ENCODE results near the gene SLC5A2. TPM values are rescaled to one million over a fixed set of nuclear protein-coding genes. Genes with fewer than 3 reads are reported as not detected.

Gene SLC5A2
- total and polyA plus RNA-seq, 2 of the 13 experiments (the other 11 are each of a cell fraction or from before 2014, with no cell fraction given), result 0.24 to 0.97 TPM

- peak; percentile 1; the same call in 1 of the 2 replicates for TF ChIP-seq DMTF1 (CRISPR knock-in tag; IDR thresholded peaks at IDR 0.05)
- TF ChIP-seq LRRFIP1 (CRISPR knock-in tag; conservative IDR thresholded peaks at IDR 0.05), result no peak
- no peak for TF ChIP-seq KAT7 (CRISPR knock-in tag; IDR thresholded peaks at IDR 0.05; ENCODE audit: borderline replicate concordance)
- TF ChIP-seq ERF (CRISPR knock-in tag; IDR thresholded peaks at IDR 0.05), result no peak
- no peak for TF ChIP-seq ZNF225 (CRISPR knock-in tag; IDR thresholded peaks at IDR 0.05)
- TF ChIP-seq IRF2 (CRISPR knock-in tag; IDR thresholded peaks at IDR 0.05), result no peak
- no peak for TF ChIP-seq ZNF646 (CRISPR knock-in tag; IDR thresholded peaks at IDR 0.05)
- no peak for TF ChIP-seq RFXAP (CRISPR knock-in tag; IDR thresholded peaks at IDR 0.05; ENCODE audit: borderline replicate concordance)
- TF ChIP-seq ZNF101 (CRISPR knock-in tag; IDR thresholded peaks at IDR 0.05; ENCODE audit: borderline replicate concordance, low read depth), result no peak
- TF ChIP-seq ZNF3 (CRISPR knock-in tag; IDR thresholded peaks at IDR 0.05), result no peak
- no peak for TF ChIP-seq MNT (IDR thresholded peaks at IDR 0.05)
- 0 out of 2 replicates have a peak, but pooled peaks have one; percentile 46 for TF ChIP-seq ZBTB38 (CRISPR knock-in tag; IDR thresholded peaks at IDR 0.05)
- TF ChIP-seq SNAPC5 (CRISPR knock-in tag; IDR thresholded peaks at IDR 0.05; ENCODE audit: borderline replicate concordance), result no peak
- no peak for TF ChIP-seq KDM6A (CRISPR knock-in tag; IDR thresholded peaks at IDR 0.05; ENCODE audit: low read depth)
- TF ChIP-seq BORCS8-MEF2B (CRISPR knock-in tag; IDR thresholded peaks at IDR 0.05), result no peak
- no peak for TF ChIP-seq ZFP90 (CRISPR knock-in tag; IDR thresholded peaks at IDR 0.05; ENCODE audit: borderline replicate concordance)
- no peak for TF ChIP-seq ZNF749 (CRISPR knock-in tag; IDR thresholded peaks at IDR 0.05; ENCODE audit: borderline replicate concordance)
- no peak for TF ChIP-seq ZNF44 (CRISPR knock-in tag; IDR thresholded peaks at IDR 0.05)
- no peak for TF ChIP-seq ZNF317 (CRISPR knock-in tag; IDR thresholded peaks at IDR 0.05)
These were observed 25.9 kb upstream of the SLC5A2 start (continued) for GRCh38 chr16:31456988-31457360.
